Keratinocyte (primary cell): ENCODE results near the gene SULF2.

Experiments used
- CTCF ChIP-seq, 3 experiments: IDR thresholded peaks in 1 of 3; conservative IDR thresholded peaks in 1 of 3; optimal IDR thresholded peaks in 1 of 3; 2 replicates in 2 of 3; 3 replicates in 1 of 3; pipeline versions ENCODE3 to v1.5.1; 2011; ENCODE audit warnings: low read length in 3 of 3, mild to moderate bottlenecking in 3 of 3, moderate library complexity in 2 of 3, control low read depth in 1 of 3, inconsistent platforms in 1 of 3; ENCODE audit not compliant: insufficient read depth in 2 of 3; ENCODE audit errors: extremely low read depth in 1 of 3
- EZH2 ChIP-seq: IDR thresholded peaks from one replicate; pipeline ENCODE4 v1.6.1; 2012; ENCODE audit warnings: inconsistent platforms, mild to moderate bottlenecking, low read length, moderate library complexity

- no peak for TF ChIP-seq CTCF (optimal IDR thresholded peaks at IDR 0.05 in 1 of 3, IDR thresholded peaks at IDR 0.05 in 1 of 3, conservative IDR thresholded peaks at IDR 0.05 in 1 of 3; ENCODE audit: extremely low read depth in 1 of 3, insufficient read depth in 2 of 3, low read length in 3 of 3)
- no peak for TF ChIP-seq EZH2
Observed at GRCh38 chr20:47764154-47764733, 21.0 kb downstream of the SULF2 start.
